Measurements from ENCODE around the gene MYOM3. TPM values are rescaled to one million over a fixed set of nuclear protein-coding genes. Genes with fewer than 3 reads are reported as not detected.
A peak's percentile ranks its signal among the peaks of the same experiment; 100 is the strongest.

MYOM3 gene
- total and polyA plus RNA-seq, 4 donors = 0.09 to 0.55 (median 0.11) TPM

- Histone ChIP-seq H3K4me1 (ENCODE audit: control insufficient read depth in 5 of 5, insufficient read depth in 5 of 5, low read length in 5 of 5) (peaks cover 0 to 7% (median 0%) of the 10 kb centered on the region in 5 donors), H3K9me3 (ENCODE audit: control insufficient read depth in 4 of 4, insufficient read depth in 3 of 4, low read length in 3 of 4) (no peaks in the 10 kb centered on the region), H3K4me3 (no peak overlapping the region), H3K27ac (ENCODE audit: low read depth in 1 of 2, low read length in 1 of 2) (peak overlapping the region in 1 of 2 donors; percentile 65), H3K27me3 (ENCODE audit: control insufficient read depth in 3 of 3, insufficient read depth in 3 of 3, low read length in 2 of 3) (peaks cover 0 to 4% (median 0%) of the 10 kb centered on the region in 3 donors), H3K36me3 (ENCODE audit: control insufficient read depth in 4 of 4, insufficient read depth in 4 of 4, low read length in 4 of 4) (no peaks in the 10 kb centered on the region), H3K9ac (ENCODE audit: insufficient read depth in 1 of 2, low read length in 2 of 2) (no peak overlapping the region)
- 73 to 87% methylated on average over 1 of the region's 1 CpG for WGBS, 2 donors
- TF ChIP-seq, protein P1, sequence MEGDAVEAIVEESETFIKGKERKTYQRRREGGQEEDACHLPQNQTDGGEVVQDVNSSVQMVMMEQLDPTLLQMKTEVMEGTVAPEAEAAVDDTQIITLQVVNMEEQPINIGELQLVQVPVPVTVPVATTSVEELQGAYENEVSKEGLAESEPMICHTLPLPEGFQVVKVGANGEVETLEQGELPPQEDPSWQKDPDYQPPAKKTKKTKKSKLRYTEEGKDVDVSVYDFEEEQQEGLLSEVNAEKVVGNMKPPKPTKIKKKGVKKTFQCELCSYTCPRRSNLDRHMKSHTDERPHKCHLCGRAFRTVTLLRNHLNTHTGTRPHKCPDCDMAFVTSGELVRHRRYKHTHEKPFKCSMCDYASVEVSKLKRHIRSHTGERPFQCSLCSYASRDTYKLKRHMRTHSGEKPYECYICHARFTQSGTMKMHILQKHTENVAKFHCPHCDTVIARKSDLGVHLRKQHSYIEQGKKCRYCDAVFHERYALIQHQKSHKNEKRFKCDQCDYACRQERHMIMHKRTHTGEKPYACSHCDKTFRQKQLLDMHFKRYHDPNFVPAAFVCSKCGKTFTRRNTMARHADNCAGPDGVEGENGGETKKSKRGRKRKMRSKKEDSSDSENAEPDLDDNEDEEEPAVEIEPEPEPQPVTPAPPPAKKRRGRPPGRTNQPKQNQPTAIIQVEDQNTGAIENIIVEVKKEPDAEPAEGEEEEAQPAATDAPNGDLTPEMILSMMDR (IDR thresholded peaks at IDR 0.05; ENCODE audit: control extremely low read depth, extremely low read depth) = no peak
- no peak for ATAC-seq (ENCODE audit: insufficient read depth, low FRiP score)
- DNase-seq = no peak
Observed at GRCh38 chr1:24109166-24109483, 2.8 kb downstream of the MYOM3 start.

- TF ChIP-seq, protein P1 (IDR thresholded peaks at IDR 0.05; ENCODE audit: control extremely low read depth, extremely low read depth) = no peak
- DNase-seq (no peak), ATAC-seq (ENCODE audit: insufficient read depth, low FRiP score) (no peak)
- H3K9me3 ChIP-seq (ENCODE audit: control insufficient read depth in 4 of 4, insufficient read depth in 3 of 4, low read length in 3 of 4) = no peaks in the 10 kb centered on the region
- H3K4me3 ChIP-seq = no peak overlapping the region
- WGBS, 2 donors = 77 to 81% methylated on average over 20 to 22 of the region's 22 CpGs
- H3K4me1 ChIP-seq (ENCODE audit: control insufficient read depth in 5 of 5, insufficient read depth in 5 of 5, low read length in 5 of 5) = peaks cover 0 to 7% (median 0%) of the 10 kb centered on the region in 5 donors
- no peak overlapping the region for H3K9ac ChIP-seq (ENCODE audit: insufficient read depth in 1 of 2, low read length in 2 of 2)
- no peaks in the 10 kb centered on the region for H3K36me3 ChIP-seq (ENCODE audit: control insufficient read depth in 4 of 4, insufficient read depth in 4 of 4, low read length in 4 of 4)
- peak overlapping the region in 1 of 2 donors; percentile 65 for H3K27ac ChIP-seq (ENCODE audit: low read depth in 1 of 2, low read length in 1 of 2)
- peaks cover 0 to 4% (median 0%) of the 10 kb centered on the region in 3 donors for H3K27me3 ChIP-seq (ENCODE audit: control insufficient read depth in 3 of 3, insufficient read depth in 3 of 3, low read length in 2 of 3)
Observed at GRCh38 chr1:24108334-24109165, 3.4 kb downstream of the MYOM3 start.

GRCh38 chr1:24107462-24108138 lies 4.3 kb downstream of the MYOM3 start:
- ATAC-seq (ENCODE audit: insufficient read depth, low FRiP score) (no peak), DNase-seq (no peak)
- Histone ChIP-seq H3K4me3 (no peak overlapping the region), H3K4me1 (ENCODE audit: control insufficient read depth in 5 of 5, insufficient read depth in 5 of 5, low read length in 5 of 5) (peaks cover 0 to 7% (median 0%) of the 10 kb centered on the region in 5 donors), H3K27ac (ENCODE audit: low read depth in 1 of 2, low read length in 1 of 2) (peak overlapping the region in 1 of 2 donors; percentile 62), H3K9me3 (ENCODE audit: control insufficient read depth in 4 of 4, insufficient read depth in 3 of 4, low read length in 3 of 4) (no peaks in the 10 kb centered on the region), H3K36me3 (ENCODE audit: control insufficient read depth in 4 of 4, insufficient read depth in 4 of 4, low read length in 4 of 4) (no peaks in the 10 kb centered on the region), H3K27me3 (ENCODE audit: control insufficient read depth in 3 of 3, insufficient read depth in 3 of 3, low read length in 2 of 3) (peaks cover 0 to 3% (median 0%) of the 10 kb centered on the region in 3 donors), H3K9ac (ENCODE audit: insufficient read depth in 1 of 2, low read length in 2 of 2) (no peak overlapping the region)
- WGBS, 2 donors = 88 to 89% methylated on average over 18 of the region's 18 CpGs
- TF ChIP-seq, protein P1 (IDR thresholded peaks at IDR 0.05; ENCODE audit: control extremely low read depth, extremely low read depth) = no peak
